HepG2 (cell line): Measurements from ENCODE around the gene FFAR1. TPM values are rescaled to one million over a fixed set of nuclear protein-coding genes. Genes with fewer than 3 reads are reported as not detected.

Experiments used
- ATAC-seq: fragments of 200-7000 bp; cut with Tn5 transposase; 3 replicates; pipeline ENCODE4 v1.9.1; 2020; ENCODE audit warnings: mild to moderate bottlenecking, moderate library complexity
- BruUV-seq: library from RNA; stranded (reverse); fragments of 400-500 nt; replicated peaks from 2 replicates; lab custom pipeline; 2021; lab: Mats Ljungman, UMichigan
- CTCF ChIA-PET: fragments of 300-600 bp; formaldehyde crosslinking; extraction: SDS; loops from one replicate; lab custom pipeline; 2021; ENCODE audit warnings: low total read pairs, inconsistent platforms, low intra/inter-chr PET ratio; lab: Yijun Ruan, JAX
- POLR2A ChIA-PET: fragments of 350-600 bp; sonication (Branson Sonifier 250); formaldehyde crosslinking; loops from one replicate; lab custom pipeline; 2020; ENCODE audit warnings: antibody characterized with exemption, inconsistent platforms; lab: Yijun Ruan, JAX
- DNase-seq: peaks from one replicate; pipeline ENCODE4 v3.0.0-alpha.2; 2015; ENCODE audit warnings: low spot score
- FAIRE-seq: peaks from 3 replicates; lab custom pipeline; 2011; peaks lifted over from hg19 to GRCh38; lab: Jason Lieb, UNC
- H2AFZ ChIP-seq: one replicate; pipeline ENCODE4 v1.6.1; 2011; ENCODE audit warnings: low read length, inconsistent platforms
- H3K27ac ChIP-seq: fragments of 300-600 bp; 3 replicates; pipeline ENCODE4 v1.8.0; 2011; ENCODE audit warnings: mixed run types, mild to moderate bottlenecking, mixed read lengths, low read length, inconsistent platforms; ENCODE audit not compliant: insufficient read depth; ENCODE audit errors: extremely low read length
- H3K27me3 ChIP-seq, 2 experiments: fragments of 200-600 bp in 1 of 2; 2 replicates in 1 of 2; 3 replicates in 1 of 2; pipeline versions ENCODE4 v1.6.0 to v1.8.0; 2011; ENCODE audit warnings: low read length in 2 of 2, mild to moderate bottlenecking in 2 of 2, moderate library complexity in 2 of 2, inconsistent platforms in 1 of 2; ENCODE audit not compliant: insufficient read depth in 2 of 2, control insufficient read depth in 1 of 2
- H3K36me3 ChIP-seq, 2 experiments: fragments of 200-600 bp in 1 of 2; replicated peaks in 1 of 2; 2 replicates in 1 of 2; 3 replicates in 1 of 2; pipeline versions ENCODE4 v1.5.1 to v1.8.0; 2011; ENCODE audit warnings: low read length in 2 of 2, inconsistent platforms in 1 of 2; ENCODE audit not compliant: insufficient read depth in 2 of 2, control insufficient read depth in 1 of 2
- H3K4me1 ChIP-seq: 2 replicates; pipeline ENCODE4 v1.5.1; 2012; ENCODE audit warnings: low read length, inconsistent platforms; ENCODE audit not compliant: insufficient read depth
- H3K4me2 ChIP-seq: 2 replicates; pipeline ENCODE4 v1.6.0; 2011; ENCODE audit warnings: low read depth, low read length, inconsistent platforms
- H3K4me3 ChIP-seq, 3 experiments: fragments of 200-600 bp in 1 of 3; sonication (generic), shearing (Covaris generic) in 1 of 3; replicated peaks in 1 of 3; 2 replicates each; pipeline ENCODE4 v1.5.1; 2011 to 2016; ENCODE audit warnings: low read length in 3 of 3, inconsistent platforms in 2 of 3, low read depth in 2 of 3, mild to moderate bottlenecking in 2 of 3, control low read depth in 1 of 3, mixed read lengths in 1 of 3; ENCODE audit not compliant: insufficient read depth in 1 of 3
- H3K79me2 ChIP-seq: one replicate; pipeline ENCODE4 v1.6.1; 2011; ENCODE audit warnings: low read length, inconsistent platforms; ENCODE audit not compliant: insufficient read depth
- H3K9ac ChIP-seq: 2 replicates; pipeline ENCODE4 v1.6.0; 2011; ENCODE audit warnings: mild to moderate bottlenecking, low read depth, low read length, inconsistent platforms; ENCODE audit not compliant: insufficient read depth
- H3K9me3 ChIP-seq: 2 replicates; pipeline ENCODE4 v1.5.1; 2012; ENCODE audit warnings: mild to moderate bottlenecking, low read length
- H4K20me1 ChIP-seq: 2 replicates; pipeline ENCODE4 v1.6.0; 2011; ENCODE audit warnings: inconsistent platforms, mild to moderate bottlenecking, low read length, moderate library complexity; ENCODE audit not compliant: insufficient read depth
- DNMT3B ChIP-seq: conservative IDR thresholded peaks from 2 replicates; pipeline ENCODE4 v1.6.1; 2016; ENCODE audit warnings: missing biosample characterization, control low read depth
- HHEX ChIP-seq: IDR thresholded peaks from 2 replicates; pipeline ENCODE4 v1.6.1; 2016; ENCODE audit warnings: control low read depth
- NFIB ChIP-seq: sonication (generic); formaldehyde crosslinking; IDR thresholded peaks from 2 replicates; pipeline ENCODE4 v1.9.0; 2021; ENCODE audit warnings: missing genetic modification reagents, mild to moderate bottlenecking, borderline replicate concordance
- NFKBIZ ChIP-seq: IDR thresholded peaks from 2 replicates; pipeline ENCODE4 v1.6.1; 2018; ENCODE audit warnings: missing genetic modification reagents, missing compliant biosample characterization
- NRL ChIP-seq: sonication (generic); formaldehyde crosslinking; IDR thresholded peaks from 2 replicates; pipeline ENCODE4 v1.5.0; 2020; ENCODE audit warnings: missing genetic modification reagents, mild to moderate bottlenecking, moderate library complexity, borderline replicate concordance
- RARG ChIP-seq: sonication (generic); formaldehyde crosslinking; IDR thresholded peaks from 2 replicates; pipeline ENCODE4 v1.4.0; 2020; ENCODE audit warnings: low read depth, mild to moderate bottlenecking, missing genetic modification reagents
- TEAD2 ChIP-seq: sonication (generic); formaldehyde crosslinking; IDR thresholded peaks from 2 replicates; pipeline ENCODE4 v1.9.0; 2021; ENCODE audit warnings: missing genetic modification reagents
- ZNF629 ChIP-seq: sonication (generic); formaldehyde crosslinking; conservative IDR thresholded peaks from 2 replicates; pipeline ENCODE4 v1.5.0; 2020; ENCODE audit warnings: missing genetic modification reagents
- WGBS: methylation state at CpG from one replicate; pipeline ENCODE4 v1.1.6; 2017; ENCODE audit warnings: low lambda C conversion rate; 5-methylcytosine and 5-hydroxymethylcytosine counted together
- in situ Hi-C: cut with HindIII; loops from 2 replicates; pipeline ENCODE4 v1.10.0; 2017; ENCODE audit warnings: low pct_unique_long_range_greater_than_20kb; ENCODE audit not compliant: extremely low pct_ligation_motif_present
- intact Hi-C: fragments of 100-400 bp; cut with micrococcal nuclease; formaldehyde crosslinking; loops from one replicate; pipeline ENCODE4 v1.10.0; 2022; ENCODE audit not compliant: unreplicated experiment
- polyA plus RNA-seq, 8 experiments: library from polyadenylated mRNA; depleted of rRNA in 3 of 8; stranded (reverse) in 7 of 8; unstranded in 1 of 8; fragments of >200 nt; fragmentation: Illumina TruSeq in 4 of 8; extraction: Trizol in 4 of 8; gene quantifications; 2 replicates each; pipeline versions ENCODE4 v1.2.1 to v1.2.3, GENCODE V29; 2011 to 2016; ENCODE audit warnings: low read depth in 4 of 8, missing spikeins in 1 of 8, mixed read lengths in 1 of 8; ENCODE audit not compliant: insufficient read depth in 1 of 8
- total RNA-seq, 5 experiments: library from RNA; depleted of rRNA; stranded (reverse); fragments of >200 nt; fragmentation: Illumina TruSeq; extraction: Trizol; gene quantifications; 2 replicates each; pipeline ENCODE4 v1.2.3, GENCODE V29; 2016; ENCODE audit warnings: low read depth in 1 of 5
- TF ChIP-seq, protein P1 (sequence below): sonication (generic); formaldehyde crosslinking; IDR thresholded peaks from 2 replicates; pipeline ENCODE4 v1.9.0; 2021; ENCODE audit warnings: missing genetic modification reagents, borderline replicate concordance
- TF ChIP-seq, protein P2 (sequence below): sonication (generic); formaldehyde crosslinking; IDR thresholded peaks from 2 replicates; pipeline ENCODE4 v1.5.0; 2020; ENCODE audit warnings: missing genetic modification reagents
- TF ChIP-seq, protein P3 (sequence below): sonication (generic); formaldehyde crosslinking; conservative IDR thresholded peaks from 2 replicates; pipeline ENCODE4 v1.8.0; 2022; ENCODE audit warnings: missing genetic modification reagents

Gene FFAR1
- total and polyA plus RNA-seq, 2 of the 13 experiments (the other 11 are each of a cell fraction or from before 2014, with no cell fraction given), result not detected

DNA sequence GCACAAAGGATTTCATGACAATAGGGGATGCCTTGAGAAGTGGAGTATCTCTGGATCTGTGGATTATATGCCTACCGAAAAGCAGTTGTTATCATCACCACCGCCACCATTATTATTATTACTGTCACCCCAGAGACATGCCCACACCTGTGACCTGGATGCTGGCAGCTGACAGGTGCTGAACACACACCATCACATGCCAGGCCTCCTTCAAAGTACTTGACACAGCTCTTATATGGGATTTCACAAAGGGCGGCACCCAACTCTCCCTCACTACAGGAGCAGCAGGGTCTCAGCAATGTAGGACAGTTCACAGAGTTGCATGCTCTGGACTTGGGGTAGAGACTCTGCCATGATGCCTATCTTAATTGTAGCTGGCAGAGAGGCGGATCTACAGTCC, 17.6 kb downstream of the FFAR1 start (continued):
- TF ChIP-seq, protein P1, sequence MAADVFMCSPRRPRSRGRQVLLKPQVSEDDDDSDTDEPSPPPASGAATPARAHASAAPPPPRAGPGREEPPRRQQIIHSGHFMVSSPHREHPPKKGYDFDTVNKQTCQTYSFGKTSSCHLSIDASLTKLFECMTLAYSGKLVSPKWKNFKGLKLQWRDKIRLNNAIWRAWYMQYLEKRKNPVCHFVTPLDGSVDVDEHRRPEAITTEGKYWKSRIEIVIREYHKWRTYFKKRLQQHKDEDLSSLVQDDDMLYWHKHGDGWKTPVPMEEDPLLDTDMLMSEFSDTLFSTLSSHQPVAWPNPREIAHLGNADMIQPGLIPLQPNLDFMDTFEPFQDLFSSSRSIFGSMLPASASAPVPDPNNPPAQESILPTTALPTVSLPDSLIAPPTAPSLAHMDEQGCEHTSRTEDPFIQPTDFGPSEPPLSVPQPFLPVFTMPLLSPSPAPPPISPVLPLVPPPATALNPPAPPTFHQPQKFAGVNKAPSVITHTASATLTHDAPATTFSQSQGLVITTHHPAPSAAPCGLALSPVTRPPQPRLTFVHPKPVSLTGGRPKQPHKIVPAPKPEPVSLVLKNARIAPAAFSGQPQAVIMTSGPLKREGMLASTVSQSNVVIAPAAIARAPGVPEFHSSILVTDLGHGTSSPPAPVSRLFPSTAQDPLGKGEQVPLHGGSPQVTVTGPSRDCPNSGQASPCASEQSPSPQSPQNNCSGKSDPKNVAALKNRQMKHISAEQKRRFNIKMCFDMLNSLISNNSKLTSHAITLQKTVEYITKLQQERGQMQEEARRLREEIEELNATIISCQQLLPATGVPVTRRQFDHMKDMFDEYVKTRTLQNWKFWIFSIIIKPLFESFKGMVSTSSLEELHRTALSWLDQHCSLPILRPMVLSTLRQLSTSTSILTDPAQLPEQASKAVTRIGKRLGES, result no peak
- TF ChIP-seq TEAD2 (CRISPR knock-in tag), result no peak

DNA sequence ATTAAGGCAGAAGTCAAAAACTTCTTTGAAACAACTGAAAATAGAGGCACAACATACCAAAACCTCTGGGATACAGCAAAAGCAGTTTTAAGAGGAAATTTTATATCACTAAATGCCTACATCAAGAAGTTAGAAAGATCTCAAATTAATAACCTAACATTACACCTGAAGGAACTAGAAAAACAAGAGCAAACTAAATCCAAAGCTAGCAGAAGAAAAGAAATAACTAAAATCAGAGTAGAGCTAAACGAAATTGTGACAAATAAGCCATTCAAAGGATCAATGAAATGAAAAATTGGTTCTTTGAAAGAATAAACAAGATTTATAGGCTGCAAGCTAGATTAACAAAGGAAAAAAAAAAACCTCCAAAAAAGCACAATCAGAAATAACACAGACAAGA, 20.7 kb downstream of the FFAR1 start:
- FAIRE-seq, result no peak
- no peak overlapping the region for H3K9ac ChIP-seq
- CTCF ChIA-PET, result no interaction called here
- intact Hi-C loops, result no loop called here
- 2% methylated on average over 1 of the region's 1 CpG for WGBS
- TF ChIP-seq, protein P2, sequence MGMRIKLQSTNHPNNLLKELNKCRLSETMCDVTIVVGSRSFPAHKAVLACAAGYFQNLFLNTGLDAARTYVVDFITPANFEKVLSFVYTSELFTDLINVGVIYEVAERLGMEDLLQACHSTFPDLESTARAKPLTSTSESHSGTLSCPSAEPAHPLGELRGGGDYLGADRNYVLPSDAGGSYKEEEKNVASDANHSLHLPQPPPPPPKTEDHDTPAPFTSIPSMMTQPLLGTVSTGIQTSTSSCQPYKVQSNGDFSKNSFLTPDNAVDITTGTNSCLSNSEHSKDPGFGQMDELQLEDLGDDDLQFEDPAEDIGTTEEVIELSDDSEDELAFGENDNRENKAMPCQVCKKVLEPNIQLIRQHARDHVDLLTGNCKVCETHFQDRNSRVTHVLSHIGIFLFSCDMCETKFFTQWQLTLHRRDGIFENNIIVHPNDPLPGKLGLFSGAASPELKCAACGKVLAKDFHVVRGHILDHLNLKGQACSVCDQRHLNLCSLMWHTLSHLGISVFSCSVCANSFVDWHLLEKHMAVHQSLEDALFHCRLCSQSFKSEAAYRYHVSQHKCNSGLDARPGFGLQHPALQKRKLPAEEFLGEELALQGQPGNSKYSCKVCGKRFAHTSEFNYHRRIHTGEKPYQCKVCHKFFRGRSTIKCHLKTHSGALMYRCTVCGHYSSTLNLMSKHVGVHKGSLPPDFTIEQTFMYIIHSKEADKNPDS (CRISPR knock-in tag), result no peak
- no peak for TF ChIP-seq HHEX (CRISPR knock-in tag)
- no peak for TF ChIP-seq ZNF629
- no peak for TF ChIP-seq DNMT3B
- TF ChIP-seq, protein P3, sequence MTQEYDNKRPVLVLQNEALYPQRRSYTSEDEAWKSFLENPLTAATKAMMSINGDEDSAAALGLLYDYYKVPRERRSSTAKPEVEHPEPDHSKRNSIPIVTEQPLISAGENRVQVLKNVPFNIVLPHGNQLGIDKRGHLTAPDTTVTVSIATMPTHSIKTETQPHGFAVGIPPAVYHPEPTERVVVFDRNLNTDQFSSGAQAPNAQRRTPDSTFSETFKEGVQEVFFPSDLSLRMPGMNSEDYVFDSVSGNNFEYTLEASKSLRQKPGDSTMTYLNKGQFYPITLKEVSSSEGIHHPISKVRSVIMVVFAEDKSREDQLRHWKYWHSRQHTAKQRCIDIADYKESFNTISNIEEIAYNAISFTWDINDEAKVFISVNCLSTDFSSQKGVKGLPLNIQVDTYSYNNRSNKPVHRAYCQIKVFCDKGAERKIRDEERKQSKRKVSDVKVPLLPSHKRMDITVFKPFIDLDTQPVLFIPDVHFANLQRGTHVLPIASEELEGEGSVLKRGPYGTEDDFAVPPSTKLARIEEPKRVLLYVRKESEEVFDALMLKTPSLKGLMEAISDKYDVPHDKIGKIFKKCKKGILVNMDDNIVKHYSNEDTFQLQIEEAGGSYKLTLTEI (CRISPR knock-in tag), result no peak
- TF ChIP-seq NFIB (CRISPR knock-in tag), result no peak
- TF ChIP-seq NFKBIZ (CRISPR knock-in tag), result no peak
- TF ChIP-seq RARG, result no peak
- TF ChIP-seq NRL (CRISPR knock-in tag), result no peak
- TF ChIP-seq, all 625 proteins: peak for 0
- DNase-seq (no peak), ATAC-seq (no peak)
- H3K4me3 ChIP-seq, result no peak overlapping the region
- no peaks in the 10 kb centered on the region for H3K36me3 ChIP-seq
- H3K27ac ChIP-seq, result no peak overlapping the region
- H3K27me3 ChIP-seq, result peaks cover 3 to 12% of the 10 kb centered on the region in 2 experiments; a peak in 3 of 5 replicates
- H4K20me1 ChIP-seq, result no peaks in the 10 kb centered on the region
- H3K4me1 ChIP-seq, result no peaks in the 10 kb centered on the region
- BruUV-seq, result no TSS peak
- H2AFZ ChIP-seq, result no peak overlapping the region
- in situ Hi-C loops, result no loop called here
- POLR2A ChIA-PET, result no interaction called here
- no peaks in the 10 kb centered on the region for H3K79me2 ChIP-seq
- no peak overlapping the region for H3K4me2 ChIP-seq
- no peaks in the 10 kb centered on the region for H3K9me3 ChIP-seq
